DMS53 treated with DMSO at 0.1 percent for 48 hours (cell line): ENCODE results near the gene DICER1.

ENCODE experiments used
- DNase-seq: peaks from one replicate; lab custom pipeline; 2025; ENCODE audit not compliant: unreplicated experiment; lab: John Stamatoyannopoulos, UW

The DICER1 gene

DNA sequence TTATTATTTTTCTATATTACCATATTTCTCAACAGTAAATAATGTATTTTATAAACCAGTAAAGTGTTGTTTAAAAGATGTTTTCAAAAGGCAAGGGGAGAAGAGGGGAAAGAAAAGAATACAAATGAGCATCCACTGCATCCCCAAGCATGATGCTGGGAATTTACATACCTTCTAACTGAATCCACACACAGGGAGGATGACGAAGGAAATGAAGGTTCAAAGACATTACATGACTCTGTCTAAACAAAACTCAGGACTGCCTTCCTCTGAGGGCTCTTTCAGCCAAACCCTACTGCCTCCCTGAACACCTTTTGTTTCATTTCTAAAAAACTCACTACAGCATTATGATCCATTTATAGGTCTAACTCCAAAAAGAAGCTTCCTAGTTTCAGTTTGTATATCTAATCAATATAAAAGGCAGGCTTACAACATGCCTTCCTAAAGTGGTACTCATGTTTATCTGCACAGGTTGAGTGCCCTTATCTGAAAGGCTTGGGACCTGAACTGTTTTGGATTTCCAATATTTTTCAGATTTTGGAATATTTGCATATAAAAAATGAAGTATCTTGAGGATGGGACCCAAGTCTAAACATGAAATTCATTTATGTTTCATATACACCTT is 30.3 kb downstream of the DICER1 start:
- DNase-seq: no peak

DNA sequence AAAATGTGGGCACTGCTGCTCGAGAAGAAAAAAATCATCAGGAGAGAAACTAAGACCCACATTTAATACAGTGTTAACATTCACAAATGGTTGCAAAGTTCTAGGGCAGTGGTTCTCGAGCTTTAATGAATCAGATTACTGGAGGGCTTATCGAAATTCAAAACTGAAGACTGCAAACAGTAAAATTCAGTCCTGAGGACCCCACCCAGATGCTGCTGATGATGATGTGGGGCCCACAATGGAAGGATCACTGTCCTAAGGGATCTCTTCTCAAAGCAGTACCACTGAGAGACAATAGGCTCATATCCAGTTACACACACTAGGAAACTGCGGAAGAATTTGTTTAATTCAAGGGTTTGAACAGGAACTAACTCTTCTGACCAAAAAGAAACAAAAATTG is 31.4 kb downstream of the DICER1 start:
- no peak for DNase-seq

DNA sequence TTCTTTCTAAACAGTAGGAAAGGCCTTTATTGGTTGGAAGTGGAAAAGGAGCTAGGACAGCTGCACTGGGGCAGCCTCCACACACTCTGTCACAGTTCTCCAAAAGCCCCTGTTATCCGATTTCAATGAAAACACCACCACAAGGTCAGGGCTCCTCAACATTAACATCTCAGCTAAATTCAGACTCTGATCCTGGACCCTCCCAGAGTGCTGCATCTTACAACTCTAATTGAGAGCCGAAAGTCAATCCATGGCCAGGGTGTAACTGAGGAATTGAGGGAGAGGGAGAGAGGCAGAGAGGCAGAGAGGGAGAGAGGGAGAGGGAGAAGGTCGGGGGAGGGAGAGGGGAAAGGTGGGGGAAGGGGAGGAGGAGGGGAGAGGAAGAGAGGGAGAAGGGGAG is 32.1 kb downstream of the DICER1 start:
- no peak for DNase-seq

- no peak for DNase-seq
Observed at GRCh38 chr14:95123891-95124579, 33.3 kb downstream of the DICER1 start.

DNA sequence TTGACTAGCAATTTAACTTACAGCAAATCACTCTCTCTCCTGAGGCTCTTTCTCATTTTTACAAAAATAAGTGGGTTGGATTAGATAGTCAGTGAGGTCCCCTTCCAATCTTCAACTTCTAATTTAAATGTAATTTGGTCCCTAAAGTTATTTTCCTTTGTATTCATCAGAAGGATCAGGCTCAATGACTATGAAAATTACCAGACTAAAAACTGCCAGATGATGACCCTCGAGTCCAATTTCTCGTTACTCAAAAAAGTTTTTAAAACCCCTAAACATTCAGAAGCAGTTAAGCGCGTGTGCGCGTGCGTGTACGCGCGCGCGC is 34.7 kb downstream of the DICER1 start:
- DNase-seq: no peak

DNA sequence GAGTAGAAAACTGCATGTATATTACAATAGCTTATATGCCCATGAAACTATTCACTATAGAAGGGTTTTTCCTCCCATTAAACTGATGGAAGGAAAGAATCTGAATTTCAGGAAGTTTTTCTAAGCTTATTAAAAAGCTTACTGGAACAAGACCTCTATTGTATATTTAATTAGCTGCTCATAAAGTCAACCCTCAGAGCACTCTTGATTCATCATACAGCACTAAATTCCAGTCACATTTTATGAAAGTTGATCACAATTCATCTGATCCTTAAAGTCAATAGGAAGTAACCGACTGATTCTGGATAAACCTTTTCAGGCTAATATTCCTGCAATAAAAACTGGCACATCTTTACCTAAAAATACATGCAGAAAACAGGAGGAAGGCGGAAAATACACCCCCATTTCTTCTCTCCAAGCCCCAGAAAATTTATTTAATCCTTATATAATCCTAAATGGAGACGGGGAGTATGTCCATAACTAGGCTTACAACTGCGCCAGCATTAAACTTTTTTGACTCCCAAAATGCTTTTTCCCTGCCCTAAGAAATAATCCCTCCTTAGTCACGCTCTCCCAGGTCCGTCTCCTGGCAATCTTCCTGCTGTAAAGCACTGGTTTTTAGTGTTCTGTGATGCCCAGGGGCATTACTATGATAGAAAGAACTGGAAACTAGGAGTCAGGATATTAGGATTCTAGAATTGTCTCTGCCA is 35.3 kb downstream of the DICER1 start:
- DNase-seq: no peak

- DNase-seq: no peak
Observed at GRCh38 chr14:95119336-95119735, 38.0 kb downstream of the DICER1 start.

DNA sequence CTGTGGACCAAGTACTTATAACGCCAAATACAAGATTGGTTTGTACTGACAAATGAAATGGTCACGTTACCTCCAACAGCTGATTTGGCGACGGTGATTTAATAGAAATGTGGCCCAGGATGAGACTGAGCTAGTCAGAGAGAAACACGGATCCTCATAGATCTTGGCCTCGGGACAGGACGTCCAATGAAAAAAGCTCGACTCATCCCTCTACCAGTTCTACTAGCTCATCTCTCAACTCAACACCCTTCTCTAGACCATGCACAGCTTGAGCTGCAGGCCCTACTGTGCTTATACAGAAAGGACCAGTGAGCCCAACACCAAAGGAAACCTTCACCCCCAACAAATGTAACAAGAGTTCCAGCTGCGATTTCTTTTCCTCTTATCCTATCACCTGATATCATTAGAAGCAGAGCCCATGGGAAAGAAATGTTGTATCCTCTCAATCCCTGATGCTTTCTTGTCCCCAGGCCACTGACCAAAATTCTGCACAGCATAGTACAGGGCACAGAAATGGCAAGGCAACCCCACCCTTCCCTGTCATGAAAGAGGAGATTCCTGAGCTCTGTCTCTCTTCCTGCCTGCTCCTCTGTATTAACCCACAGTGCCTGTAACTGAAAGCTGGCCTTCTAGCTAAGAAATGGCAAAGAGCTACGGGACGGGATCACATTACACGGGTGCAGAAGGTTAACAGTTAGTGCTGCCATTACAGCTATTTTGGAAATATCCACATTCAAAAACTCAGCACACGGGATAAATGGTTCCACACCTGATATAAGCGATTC is 39.2 kb downstream of the DICER1 start:
- DNase-seq: no peak

GRCh38 chr14:95113476-95113875 is 43.9 kb downstream of the DICER1 start:
- DNase-seq: no peak

GRCh38 chr14:95111507-95112164 is 45.7 kb downstream of the DICER1 start:
- no peak for DNase-seq

- no peak for DNase-seq
Observed at GRCh38 chr14:95110178-95110577, 47.2 kb downstream of the DICER1 start.

- no peak for DNase-seq
Observed at GRCh38 chr14:95107711-95108110, 49.6 kb downstream of the DICER1 start.

DNA sequence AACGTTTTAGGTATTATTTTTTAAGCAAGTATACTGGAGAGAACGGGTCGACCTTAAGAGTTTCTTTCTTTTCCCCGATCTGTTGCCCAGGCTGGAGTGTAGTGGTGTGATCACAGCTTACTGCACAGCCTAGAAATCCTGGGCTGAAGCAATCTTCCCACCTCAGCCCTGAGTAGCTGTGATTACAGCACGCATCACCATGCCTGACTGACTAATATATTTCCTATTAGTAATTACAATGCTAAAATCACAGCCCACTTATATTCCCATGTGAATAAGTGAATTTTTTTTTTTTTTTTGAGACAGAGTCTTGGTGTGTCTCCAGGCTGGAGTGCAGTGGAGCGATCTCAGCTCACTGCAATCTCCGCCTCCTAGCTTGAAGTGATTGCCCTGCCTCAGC is 50.4 kb downstream of the DICER1 start:
- DNase-seq: no peak

DNA sequence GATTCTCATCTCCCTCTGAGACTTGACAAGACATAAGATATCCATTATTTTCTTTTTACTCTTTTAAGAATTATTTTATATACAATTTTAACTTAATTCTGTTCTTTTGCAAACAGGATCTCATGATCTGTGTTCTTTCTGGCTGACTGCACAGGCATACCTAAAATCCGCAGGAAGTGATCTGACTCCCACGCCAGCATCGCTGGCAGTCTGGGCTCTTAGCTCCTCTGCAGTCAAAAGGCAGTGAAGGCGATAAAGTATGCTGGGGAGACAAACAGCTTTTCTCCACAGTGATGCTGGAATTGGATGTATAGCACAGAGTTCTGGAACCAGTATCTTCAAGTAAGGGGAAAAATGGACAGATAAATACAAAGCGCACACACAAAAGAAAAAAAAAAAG is 52.4 kb downstream of the DICER1 start:
- no peak for DNase-seq

DNA sequence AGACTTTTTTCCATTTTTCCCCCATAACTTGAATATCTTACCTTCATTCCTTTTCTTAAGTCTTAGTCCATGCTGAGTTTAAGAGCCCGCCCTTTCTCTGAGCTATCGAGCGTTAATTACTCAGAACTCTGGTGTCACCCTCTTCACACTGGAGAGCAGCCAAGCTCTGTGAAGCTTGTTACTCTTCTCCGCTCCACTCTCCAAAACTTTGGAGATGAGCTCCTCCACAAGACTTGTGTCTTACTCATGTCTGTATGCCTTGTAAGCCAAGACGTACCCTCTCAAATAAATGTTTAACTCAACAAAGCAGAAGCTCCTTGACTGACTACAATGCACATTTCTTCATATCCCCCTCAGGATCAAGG is 54.7 kb downstream of the DICER1 start:
- no peak for DNase-seq

- DNase-seq: no peak
Observed at GRCh38 chr14:95101736-95102679, 55.3 kb downstream of the DICER1 start.

DNA sequence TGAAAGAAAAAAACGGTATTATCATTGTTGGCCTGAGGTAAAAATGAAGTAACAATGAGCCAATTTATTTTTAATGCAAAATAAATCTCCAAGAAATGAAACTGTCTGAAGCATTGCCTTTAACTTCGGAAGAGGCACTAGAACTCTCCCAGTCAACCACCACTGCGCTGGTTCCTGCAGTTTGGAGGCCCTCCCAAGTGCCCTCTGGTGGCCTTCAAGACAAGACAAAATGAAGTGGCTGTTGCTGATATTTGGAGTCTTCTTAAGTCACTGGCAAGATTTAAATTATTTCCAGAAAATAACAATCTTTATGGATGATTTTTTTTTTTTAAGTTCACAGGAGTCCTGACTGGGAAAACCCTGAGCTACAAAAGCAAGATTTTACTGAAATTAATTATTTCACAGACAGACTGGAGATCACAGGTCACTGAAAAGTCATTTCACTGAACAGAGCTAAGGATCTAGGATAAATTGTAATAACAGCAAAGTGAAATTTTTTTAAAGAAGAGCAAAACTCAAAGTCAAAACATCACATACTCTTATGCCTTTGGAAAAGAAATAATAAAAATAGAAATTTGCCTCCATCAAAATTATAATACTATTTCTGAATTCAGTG is 58.2 kb downstream of the DICER1 start:
- no peak for DNase-seq

DNA sequence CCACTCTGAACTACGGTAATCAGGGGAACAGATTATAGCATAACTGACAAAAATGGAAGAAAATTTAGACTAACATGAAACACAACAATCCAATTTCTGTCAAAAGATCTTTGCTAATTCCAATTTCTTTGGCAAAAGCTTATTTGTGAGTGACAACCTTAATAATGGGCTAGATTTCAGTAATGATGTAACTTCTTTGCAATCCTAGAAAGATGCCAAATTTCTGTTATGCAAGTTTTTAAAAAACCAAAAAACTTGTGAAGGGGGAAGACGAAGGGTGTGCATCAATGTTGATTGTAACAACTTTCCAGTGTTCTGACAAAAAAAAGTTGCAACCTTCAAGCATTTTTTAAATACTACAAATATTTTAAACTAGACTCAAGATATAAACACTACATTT is 59.9 kb downstream of the DICER1 start:
- DNase-seq: no peak

DNA sequence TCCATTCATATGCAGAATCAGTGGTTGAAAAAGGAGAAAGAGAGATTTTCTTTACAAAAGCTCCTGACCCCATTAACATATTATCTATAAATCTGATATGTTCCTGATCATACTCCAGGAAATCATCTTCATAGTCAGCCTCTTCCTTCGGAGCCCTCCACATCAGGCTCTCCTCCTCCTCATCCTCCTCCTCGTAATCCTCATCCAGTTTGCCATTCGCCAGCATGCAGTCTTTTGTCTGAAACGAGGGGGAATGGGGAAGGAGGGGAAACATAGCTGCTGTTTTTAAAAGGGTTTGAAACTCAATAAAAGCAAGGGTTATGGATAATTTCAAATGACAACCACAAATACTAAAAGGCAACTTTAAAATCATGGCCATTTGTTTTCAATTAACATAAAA is 60.9 kb downstream of the DICER1 start:
- no peak for DNase-seq

DNA sequence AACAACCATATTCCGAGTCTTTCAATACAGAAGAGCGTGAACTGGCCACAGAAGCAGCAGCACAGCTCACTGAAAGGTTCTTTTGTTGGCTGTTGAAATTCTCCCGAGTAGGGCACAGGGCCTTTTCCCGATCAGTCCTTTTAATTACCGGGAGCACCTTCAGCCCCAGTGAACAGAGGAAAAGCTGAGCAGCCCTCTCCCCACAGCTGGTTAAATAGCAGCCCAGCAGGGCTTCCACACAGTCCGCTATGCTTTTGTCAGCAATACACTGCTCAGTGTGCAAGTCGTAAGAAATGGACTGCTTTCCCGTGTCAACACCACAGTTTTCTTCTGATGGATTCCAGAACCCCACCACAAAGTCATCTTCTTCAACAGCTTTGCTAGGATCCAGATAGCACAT is 61.3 kb downstream of the DICER1 start:
- no peak for DNase-seq
